ACC112 (cell line): ENCODE measurements around the gene SPRED2.

Source experiments
- H2AFZ ChIP-seq: fragments of 200-600 bp; sonication (generic); one replicate; pipeline ENCODE4 v1.6.0; 2017; ENCODE audit warnings: antibody characterized with exemption, low read length; ENCODE audit not compliant: unreplicated experiment
- H3K27ac ChIP-seq: fragments of 200-600 bp; sonication (generic); 2 replicates; pipeline ENCODE4 v1.5.1; 2014; ENCODE audit warnings: low read depth, mild to moderate bottlenecking, antibody characterized with exemption, low read length, moderate library complexity
- H3K27me3 ChIP-seq: fragments of 200-600 bp; sonication (generic); 2 replicates; pipeline ENCODE4 v1.6.1; 2014; ENCODE audit warnings: mild to moderate bottlenecking, antibody characterized with exemption, low read length, moderate library complexity, mixed read lengths; ENCODE audit not compliant: insufficient read depth
- H3K36me3 ChIP-seq: fragments of 200-600 bp; sonication (generic); 2 replicates; pipeline ENCODE4 v1.6.1; 2016; ENCODE audit warnings: mild to moderate bottlenecking, antibody characterized with exemption, low read length, moderate library complexity, mixed read lengths; ENCODE audit not compliant: insufficient read depth
- H3K4me1 ChIP-seq: fragments of 200-600 bp; sonication (generic); one replicate; pipeline ENCODE4 v1.6.1; 2016; ENCODE audit warnings: low read length, mixed read lengths; ENCODE audit not compliant: insufficient read depth, unreplicated experiment, control insufficient read depth
- H3K4me3 ChIP-seq: fragments of 200-600 bp; sonication (generic); 2 replicates; pipeline ENCODE4 v1.5.1; 2014; ENCODE audit warnings: mild to moderate bottlenecking, low read depth, low read length
- H3K79me2 ChIP-seq: fragments of 200-600 bp; sonication (generic); one replicate; pipeline ENCODE4 v1.6.0; 2016; ENCODE audit warnings: low read length; ENCODE audit not compliant: control insufficient read depth, unreplicated experiment, insufficient read depth

The SPRED2 gene

DNA sequence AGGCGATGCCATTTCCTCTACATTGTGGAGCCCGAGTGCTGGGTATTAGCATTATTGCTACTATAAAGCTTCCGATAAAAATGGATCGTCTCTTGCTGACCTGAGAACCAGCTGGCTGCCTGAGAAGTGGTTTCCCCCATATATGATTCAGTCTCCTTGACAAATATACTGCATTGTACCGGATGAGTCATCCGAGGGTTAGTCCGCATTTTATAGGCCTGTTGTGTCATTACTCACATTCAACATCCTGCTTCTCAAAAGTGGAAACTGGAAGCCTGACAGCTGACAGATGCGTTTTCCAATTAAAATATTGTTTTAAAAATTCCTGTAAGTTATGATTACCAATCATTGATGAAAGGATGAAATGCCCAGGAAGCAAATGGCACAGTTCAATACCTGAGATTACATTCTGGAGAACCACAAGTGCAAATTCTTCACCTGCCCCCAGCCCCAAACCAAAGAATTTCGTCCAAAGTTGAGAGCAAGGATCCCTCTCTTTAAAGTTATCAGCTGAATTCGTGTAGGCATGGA is 65.7 kb downstream of the SPRED2 start:
- Histone ChIP-seq H3K36me3 (no peaks in the 10 kb centered on the region), H3K79me2 (peaks cover 60% of the 10 kb centered on the region), H3K4me1 (peaks cover 66% of the 10 kb centered on the region), H2AFZ (no peak overlapping the region), H3K27me3 (no peaks in the 10 kb centered on the region), H3K27ac (peak overlapping the region; percentile 89), H3K4me3 (peak overlapping the region; percentile 62)

DNA sequence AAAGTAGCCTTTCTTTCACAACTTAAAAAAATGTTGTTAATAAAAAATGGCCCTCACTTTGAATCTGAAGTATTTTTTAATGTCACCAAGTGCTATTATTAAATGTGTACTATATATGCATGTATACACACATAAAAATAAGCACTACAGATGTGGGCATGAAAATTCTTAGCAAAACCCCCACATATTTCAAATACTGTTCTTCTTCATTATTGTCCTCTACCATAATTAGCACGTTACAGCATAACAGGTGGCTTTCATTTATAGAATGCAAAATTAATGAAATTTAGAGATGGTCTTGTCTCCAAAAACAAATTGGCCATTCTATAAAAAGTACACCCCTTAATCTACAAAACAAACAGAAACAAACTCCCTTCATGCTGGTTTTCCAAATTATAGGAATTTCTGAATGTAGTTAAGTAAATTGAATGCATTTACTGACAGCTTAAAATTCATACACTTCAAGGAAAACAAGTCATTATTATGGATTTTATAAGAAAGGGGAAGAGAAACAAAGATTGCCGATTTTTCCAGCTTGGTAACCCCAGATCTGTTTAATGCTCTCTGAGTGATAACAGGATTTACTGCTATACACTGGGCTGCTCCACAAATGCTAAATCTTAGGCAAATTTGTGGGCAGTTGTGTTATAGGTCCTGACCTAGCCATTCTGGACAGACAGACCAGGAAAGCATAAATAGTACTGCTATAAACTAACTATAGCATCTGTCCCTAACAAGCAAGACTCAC is 67.2 kb downstream of the SPRED2 start:
- Histone ChIP-seq H3K4me3 (peak overlapping the region; percentile 62), H3K36me3 (no peaks in the 10 kb centered on the region), H3K79me2 (peaks cover 62% of the 10 kb centered on the region), H2AFZ (no peak overlapping the region), H3K27ac (peak overlapping the region; percentile 89), H3K4me1 (peaks cover 66% of the 10 kb centered on the region), H3K27me3 (no peaks in the 10 kb centered on the region)

DNA sequence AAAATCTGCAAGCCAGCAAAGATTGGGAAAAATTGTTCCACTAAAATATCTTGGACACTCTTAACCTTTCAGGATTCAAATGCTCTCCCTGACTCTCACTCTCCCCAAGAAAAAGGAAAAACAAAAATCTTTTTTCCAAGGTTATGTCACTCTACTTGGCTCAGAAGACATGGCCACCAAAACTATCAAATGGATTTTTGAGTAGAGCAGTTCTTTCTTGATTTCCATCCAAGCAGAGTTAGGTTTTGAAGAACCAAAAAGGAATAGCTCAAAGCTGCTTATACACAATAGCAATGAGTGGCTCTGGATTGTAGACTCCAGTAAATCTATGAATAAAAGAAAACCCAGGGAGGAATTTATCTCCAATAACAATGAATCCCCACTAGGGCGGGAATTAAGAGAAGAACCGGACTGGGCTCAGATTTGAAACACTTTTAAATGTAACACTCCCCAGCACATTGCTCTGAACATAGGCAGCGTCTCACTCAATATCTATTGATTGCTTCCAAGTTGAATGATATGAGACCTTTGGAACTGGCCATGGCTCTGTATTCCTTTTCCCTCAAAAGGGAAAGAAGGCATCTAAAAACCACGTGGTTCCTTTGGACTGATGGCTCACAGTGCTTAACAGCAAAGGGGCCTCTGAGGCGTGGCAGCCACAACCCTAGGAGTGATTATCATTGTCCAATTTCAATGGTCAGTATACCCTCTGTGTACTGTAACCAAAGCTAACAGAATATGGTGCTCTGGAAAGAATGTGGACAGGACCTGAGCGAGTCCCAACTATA is 68.3 kb downstream of the SPRED2 start:
- Histone ChIP-seq H3K27ac (no peak overlapping the region), H3K27me3 (no peaks in the 10 kb centered on the region), H3K4me1 (peaks cover 74% of the 10 kb centered on the region), H3K4me3 (no peak overlapping the region), H2AFZ (no peak overlapping the region), H3K79me2 (peaks cover 60% of the 10 kb centered on the region), H3K36me3 (no peaks in the 10 kb centered on the region)

DNA sequence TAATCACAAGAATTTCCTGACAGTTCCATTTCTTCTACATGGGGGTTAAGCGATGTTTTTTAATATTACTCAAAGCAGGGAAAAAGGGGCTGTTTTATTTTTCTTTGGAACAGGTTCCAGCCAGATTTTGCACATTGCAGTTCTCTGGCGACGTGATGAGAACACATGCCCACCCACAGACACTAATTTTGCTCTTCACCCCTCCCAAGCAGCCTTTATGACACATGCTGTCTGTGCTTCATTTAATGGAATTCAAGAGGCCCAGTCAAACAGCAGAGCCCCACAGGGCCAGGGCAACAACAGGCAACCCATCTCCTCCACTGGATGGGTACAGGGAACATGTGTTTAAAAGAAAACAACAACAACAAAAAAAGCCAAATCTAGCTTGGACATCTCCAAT is 70.8 kb downstream of the SPRED2 start:
- H3K27me3 ChIP-seq, result no peaks in the 10 kb centered on the region
- peaks cover 72% of the 10 kb centered on the region for H3K4me1 ChIP-seq
- H3K4me3 ChIP-seq, result peak overlapping the region; percentile 30
- H2AFZ ChIP-seq, result no peak overlapping the region
- peak overlapping the region; percentile 67 for H3K27ac ChIP-seq
- H3K36me3 ChIP-seq, result no peaks in the 10 kb centered on the region
- peaks cover 84% of the 10 kb centered on the region for H3K79me2 ChIP-seq

GRCh38 chr2:65360441-65360840 is 72.0 kb downstream of the SPRED2 start:
- peaks cover 62% of the 10 kb centered on the region for H3K4me1 ChIP-seq
- no peaks in the 10 kb centered on the region for H3K36me3 ChIP-seq
- H2AFZ ChIP-seq, result no peak overlapping the region
- no peaks in the 10 kb centered on the region for H3K27me3 ChIP-seq
- no peak overlapping the region for H3K4me3 ChIP-seq
- H3K79me2 ChIP-seq, result peaks cover 86% of the 10 kb centered on the region
- H3K27ac ChIP-seq, result 0 out of 2 replicates have a peak overlapping the region, but pooled peaks have one; percentile 67

GRCh38 chr2:65358678-65359400 is 73.6 kb downstream of the SPRED2 start:
- Histone ChIP-seq H3K4me3 (no peak overlapping the region), H3K27ac (peak overlapping the region; percentile 59), H3K79me2 (peaks cover 82% of the 10 kb centered on the region), H3K27me3 (no peaks in the 10 kb centered on the region), H3K36me3 (no peaks in the 10 kb centered on the region), H3K4me1 (peaks cover 47% of the 10 kb centered on the region), H2AFZ (no peak overlapping the region)

- Histone ChIP-seq H3K27me3 (no peaks in the 10 kb centered on the region), H3K36me3 (no peaks in the 10 kb centered on the region), H3K4me1 (peaks cover 42% of the 10 kb centered on the region), H3K4me3 (no peak overlapping the region), H2AFZ (no peak overlapping the region), H3K79me2 (peaks cover 76% of the 10 kb centered on the region), H3K27ac (no peak overlapping the region)
Measured at GRCh38 chr2:65357959-65358294, 74.5 kb downstream of the SPRED2 start.

DNA sequence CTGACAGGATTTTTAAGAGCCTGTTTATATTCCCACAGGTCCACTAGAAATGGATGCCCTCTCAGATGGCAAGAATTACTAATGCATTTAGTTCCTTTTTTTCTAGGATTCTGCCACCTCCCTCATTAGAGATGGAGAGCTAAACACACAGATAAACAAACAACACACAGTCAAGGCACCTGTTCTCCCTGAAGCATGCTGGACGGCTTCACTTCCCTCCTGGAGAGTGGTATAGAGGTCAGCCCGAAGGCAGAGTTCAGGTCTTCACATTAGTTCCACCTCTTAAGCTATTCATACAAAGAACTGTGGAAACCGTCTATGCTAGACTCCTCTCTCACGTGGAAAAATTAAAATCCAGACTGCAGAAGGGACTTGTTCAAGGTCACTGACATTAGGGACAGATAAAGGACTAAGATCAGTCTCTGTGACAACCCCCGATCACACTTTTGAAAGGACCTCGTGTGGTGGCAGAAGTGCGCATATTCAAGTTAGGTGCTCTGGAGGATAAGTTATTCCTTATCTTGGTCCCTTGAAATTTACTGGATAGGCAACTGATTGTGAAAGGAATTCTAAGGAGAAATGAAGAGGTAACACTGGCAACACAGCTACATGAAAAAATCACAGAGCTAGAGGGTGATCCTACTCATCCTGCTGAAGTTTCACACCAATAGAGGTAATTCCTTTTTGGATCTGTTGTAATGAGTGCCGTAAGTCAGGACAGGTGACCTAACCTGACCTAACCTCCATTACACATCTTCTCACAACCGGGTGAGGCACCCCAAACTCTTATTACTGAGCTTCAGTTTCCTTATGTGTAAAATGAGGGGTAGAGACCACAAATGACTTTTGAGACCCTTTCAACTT is 75.1 kb downstream of the SPRED2 start:
- Histone ChIP-seq H3K4me1 (peaks cover 42% of the 10 kb centered on the region), H3K27ac (no peak overlapping the region), H3K79me2 (peaks cover 79% of the 10 kb centered on the region), H3K27me3 (no peaks in the 10 kb centered on the region), H3K4me3 (no peak overlapping the region), H2AFZ (no peak overlapping the region), H3K36me3 (no peaks in the 10 kb centered on the region)

DNA sequence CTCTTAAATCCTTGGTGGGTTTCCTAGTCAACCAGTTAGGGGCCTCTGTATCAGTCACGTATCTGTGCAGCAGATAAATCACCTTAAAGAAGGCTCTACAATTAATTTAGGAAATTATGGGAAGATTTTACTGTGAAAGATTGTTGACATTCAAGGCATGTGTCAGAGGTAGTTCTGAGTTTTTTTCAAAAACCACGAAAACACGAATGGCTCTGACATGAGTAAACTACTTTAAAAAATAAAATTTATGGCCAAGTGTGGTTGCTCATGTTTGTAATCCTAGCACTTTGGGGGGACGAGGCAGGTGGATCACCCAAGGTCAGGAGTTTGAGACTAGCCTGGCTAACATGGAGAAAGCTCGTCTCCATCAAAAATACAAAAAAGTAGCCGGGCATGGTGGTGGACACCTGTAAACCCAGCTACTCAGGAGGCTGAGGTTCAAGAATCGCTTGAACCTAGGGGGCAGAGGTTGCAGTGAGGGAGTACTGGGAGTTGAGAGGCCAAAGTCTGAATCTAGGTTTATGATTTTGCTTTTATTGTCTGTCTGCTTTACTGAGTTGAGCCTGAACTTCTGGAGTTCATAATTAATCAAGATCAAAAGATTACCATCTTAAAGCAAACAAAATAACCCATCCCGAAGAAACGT is 77.1 kb downstream of the SPRED2 start:
- Histone ChIP-seq H2AFZ (no peak overlapping the region), H3K4me3 (no peak overlapping the region), H3K79me2 (peaks cover 75% of the 10 kb centered on the region), H3K27me3 (no peaks in the 10 kb centered on the region), H3K27ac (no peak overlapping the region), H3K36me3 (no peaks in the 10 kb centered on the region), H3K4me1 (peaks cover 32% of the 10 kb centered on the region)
